ENCODE results near the gene PTGIS.
"Not testable (repeated sequence)": the region's sequence is repeated elsewhere in the genome, so short reads cannot be mapped to it uniquely, and the experiment has no call there.

The PTGIS gene
- total RNA-seq, result 0 reads per million in 2 donors

DNA sequence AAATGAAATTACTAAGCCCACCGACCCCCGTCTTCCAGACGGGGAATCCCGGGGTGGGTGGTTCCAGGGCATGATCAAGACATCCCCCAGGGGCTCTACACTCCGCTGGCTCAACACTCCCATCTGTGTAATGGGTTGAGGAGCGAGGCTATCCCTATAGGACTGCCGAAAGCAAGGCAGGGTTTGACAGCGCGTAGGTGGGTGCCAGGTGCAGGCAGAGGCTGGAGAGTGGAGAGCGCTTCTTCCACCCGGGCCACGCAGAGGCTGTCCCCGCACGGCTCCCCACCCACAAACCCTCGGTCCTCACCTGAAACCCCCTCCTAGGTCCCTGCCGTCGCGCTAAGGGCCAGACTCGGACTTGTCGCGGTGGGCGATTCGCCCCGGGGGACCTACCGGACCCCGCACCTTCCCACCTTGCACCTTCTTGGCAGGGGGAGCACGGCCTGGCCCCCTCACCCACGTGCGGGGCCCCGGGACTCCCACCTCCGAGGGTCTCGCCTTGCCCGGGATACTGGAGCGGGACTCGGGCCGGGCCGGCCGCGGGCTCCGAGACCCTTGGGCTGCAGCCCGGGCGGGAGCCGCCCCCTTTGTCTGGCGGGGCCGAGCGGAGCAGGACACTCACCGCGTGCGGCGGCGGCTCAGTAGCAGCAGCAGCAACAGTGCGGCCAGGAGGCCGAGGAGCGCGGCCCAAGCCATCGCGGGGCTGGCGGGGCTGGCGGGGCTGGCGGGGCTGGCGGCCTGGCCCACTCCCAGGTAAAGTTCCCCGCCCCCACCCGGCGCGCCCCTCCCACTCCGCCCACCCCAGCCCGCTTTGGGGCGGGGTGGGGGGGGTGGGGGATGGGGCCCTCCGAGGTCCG, at the start of gene PTGIS:
Gene PTGIS (minus strand): TSS at position 717 of the 857 bp plus-strand sequence. CDS start 21 bp downstream, at position 696.
- DNase-seq, result no peak

DNA sequence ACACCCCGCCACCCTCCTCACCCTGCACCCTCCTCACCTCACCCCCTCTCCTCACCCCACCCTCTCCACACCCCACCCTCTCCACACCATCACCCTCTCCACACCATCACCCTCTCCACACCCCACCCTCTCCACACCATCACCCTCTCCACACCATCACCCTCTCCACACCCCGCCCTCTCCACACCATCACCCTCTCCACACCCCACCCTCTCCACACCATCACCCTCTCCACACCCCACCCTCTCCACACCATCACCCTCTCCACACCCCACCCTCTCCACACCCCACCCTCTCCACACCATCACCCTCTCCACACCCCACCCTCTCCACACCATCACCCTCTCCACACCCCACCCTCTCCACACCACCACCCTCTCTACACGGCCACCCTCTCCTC, 49.5 kb upstream of the PTGIS start:
- not testable (repeated sequence) for DNase-seq

DNA sequence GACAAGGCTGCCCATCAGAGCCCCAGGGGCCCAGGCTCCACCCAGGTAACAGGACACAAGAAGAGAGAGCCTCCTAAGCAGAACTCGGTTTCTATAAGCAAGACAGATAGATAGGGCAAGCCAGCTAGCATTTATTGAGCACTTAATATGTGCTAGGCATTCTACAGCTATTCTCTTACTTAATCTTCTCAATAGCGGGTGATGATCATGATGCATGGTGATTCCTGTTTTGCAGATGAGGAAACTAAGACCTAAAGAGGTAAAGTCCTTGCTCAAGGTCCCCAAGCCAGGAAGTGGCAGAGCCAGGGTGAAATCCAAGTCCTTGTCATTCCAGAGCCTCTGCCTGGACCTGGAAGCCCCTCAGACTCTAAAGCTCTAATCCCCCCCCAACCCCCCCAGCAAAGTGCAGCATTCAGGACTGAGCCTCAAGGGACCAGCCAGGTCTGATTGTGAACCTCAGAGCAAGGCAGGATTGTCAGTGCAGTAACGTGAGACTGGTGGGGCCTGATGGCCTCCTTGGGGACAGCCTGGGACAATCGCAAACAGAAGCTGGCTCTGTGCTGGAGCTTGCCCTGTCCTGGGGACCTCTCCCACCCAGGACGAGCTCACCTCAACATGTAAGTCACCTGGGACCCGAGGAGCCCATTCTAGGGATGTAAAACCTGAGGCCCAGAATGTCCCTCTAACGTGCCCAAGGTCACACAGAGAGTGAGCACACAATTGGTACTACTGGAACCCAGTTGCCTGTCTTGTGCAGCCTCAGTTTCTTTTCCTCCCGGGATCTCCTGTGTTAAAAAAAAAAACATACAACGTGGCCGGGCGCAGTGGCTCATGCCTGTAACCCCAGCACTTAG, 48.4 kb upstream of the PTGIS start:
- DNase-seq, result no peak

GRCh38 chr20:49615401-49616153, 47.6 kb upstream of the PTGIS start:
- no peak for DNase-seq

GRCh38 chr20:49615051-49615400, 47.1 kb upstream of the PTGIS start:
- DNase-seq, result not testable (repeated sequence)

DNA sequence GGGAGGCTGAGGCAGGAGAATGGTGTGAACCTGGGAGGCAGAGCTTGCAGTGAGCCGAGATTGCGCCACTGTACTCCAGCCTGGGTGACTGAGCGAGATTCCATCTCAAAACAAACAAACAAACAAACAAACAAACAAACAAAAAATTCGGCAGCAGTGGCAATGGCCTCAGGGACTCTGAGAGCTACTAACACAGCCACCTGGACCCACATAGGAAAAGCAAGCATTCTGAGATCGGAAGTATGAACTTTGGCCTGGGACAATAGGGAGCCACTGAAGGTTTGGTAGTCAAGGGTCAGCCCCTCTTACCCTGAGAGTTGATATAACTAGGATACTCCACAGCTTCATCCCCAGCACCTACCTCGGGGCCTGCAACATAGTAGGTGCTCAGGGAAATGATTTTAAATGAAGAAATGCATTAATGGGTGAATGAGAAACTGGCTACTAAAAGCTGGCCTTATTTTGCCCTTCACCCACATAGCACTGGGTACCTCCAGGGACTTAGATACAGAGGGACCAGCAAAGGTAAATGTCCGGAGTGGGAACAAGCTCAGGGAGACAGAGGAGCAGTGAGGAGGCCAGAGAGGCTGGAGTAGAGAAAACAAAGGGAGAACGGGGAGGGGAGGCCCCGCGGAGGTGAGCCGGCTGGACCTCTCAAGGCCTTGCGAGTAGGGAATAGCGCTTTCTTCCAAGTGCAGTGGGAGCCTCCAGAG, 46.6 kb upstream of the PTGIS start:
- no peak for DNase-seq

GRCh38 chr20:49612127-49612738, 44.3 kb upstream of the PTGIS start:
- no peak for DNase-seq

DNA sequence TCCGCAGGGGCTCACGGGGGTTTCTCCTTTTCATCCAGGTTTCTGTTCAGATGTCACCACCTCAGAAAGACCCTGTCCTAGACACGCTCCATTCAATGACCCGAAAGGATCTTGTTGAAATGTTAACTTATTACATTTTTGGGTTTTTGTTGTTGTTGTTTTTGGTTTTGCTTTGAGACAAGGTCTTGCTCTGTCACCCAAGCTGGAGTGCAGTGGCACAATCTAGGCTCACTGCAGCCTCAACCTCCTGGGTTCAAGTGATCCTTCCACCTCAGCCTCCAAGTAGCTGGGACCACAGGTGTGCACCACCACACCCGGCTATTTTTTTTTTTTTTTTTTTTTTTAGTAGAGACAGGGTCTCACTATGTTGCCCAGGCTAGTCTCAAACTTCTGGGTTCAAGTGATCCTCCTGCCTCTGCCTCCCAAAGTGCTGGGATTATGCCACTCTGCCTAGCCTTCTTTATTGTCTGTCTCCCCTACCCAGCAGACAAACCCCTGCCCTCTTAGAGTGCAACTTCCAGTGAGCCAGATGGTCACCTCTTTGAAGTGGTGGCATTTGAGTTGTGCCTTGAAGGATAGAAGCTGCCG, 43.7 kb upstream of the PTGIS start:
- DNase-seq, result not testable (repeated sequence)

DNA sequence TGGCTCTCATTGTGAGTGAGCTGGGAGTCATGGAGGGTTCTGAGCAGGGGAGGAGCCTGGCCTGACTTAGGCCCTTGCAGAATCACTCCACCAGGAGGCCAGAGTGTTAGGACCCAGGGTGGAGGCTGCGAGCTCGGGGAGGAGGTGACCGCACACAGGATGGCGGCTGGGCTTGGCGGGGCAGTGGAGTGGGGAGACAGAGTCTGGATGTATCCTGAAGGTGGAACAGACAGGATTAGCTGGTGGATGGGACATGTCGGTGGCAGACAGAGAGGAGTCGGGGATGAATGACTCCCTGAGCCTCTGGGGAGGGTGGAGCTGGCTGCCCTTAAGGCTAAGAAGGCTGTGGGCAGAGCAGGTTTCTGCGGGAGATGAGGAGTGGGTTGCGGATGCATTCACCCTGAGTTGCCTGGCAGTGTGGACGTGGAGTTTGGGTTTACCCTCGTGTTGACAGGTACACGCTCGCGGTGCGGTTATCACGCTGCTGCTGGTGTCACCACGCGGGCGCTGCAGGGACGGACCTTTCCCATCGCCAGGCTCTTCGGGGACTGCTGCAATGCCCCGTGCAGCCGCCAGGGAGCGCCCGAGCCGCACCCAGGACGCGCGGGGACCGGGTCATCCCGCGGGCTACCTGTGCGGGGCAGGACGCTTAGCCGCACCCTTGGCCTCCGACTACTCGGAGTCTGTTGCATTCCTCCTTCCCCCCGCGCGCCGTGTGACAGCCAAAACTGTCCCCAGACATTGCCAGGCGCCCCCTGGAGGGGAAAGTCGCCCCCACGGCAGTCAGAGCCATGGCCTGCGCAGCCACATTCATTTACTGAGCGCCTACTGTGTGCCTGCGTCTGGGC, 43.0 kb upstream of the PTGIS start:
- DNase-seq, result peak; percentile 64

GRCh38 chr20:49608752-49609670, 41.1 kb upstream of the PTGIS start:
- peak; percentile 67 for DNase-seq

DNA sequence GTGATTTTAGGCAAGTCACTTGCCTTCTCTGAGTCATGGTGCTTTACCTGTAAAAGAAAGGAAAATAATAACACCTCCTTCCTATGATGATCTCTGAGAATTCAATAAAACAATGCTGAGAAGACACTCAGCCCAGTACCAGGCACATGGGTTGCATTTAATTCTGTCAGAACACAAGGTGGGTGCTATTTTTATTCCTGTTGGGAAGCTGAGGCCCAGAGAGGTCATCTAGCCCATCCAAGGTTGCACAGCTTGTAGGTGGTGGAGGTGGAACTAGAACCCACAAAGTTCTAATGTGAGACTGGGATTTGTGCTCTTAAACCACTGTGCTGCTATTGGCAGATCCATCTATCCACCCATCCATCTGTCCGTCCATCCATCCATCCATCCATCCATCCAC, 39.6 kb upstream of the PTGIS start:
- no peak for DNase-seq

- no peak for DNase-seq
These were observed 35.3 kb upstream of the PTGIS start for GRCh38 chr20:49603209-49603627.

DNA sequence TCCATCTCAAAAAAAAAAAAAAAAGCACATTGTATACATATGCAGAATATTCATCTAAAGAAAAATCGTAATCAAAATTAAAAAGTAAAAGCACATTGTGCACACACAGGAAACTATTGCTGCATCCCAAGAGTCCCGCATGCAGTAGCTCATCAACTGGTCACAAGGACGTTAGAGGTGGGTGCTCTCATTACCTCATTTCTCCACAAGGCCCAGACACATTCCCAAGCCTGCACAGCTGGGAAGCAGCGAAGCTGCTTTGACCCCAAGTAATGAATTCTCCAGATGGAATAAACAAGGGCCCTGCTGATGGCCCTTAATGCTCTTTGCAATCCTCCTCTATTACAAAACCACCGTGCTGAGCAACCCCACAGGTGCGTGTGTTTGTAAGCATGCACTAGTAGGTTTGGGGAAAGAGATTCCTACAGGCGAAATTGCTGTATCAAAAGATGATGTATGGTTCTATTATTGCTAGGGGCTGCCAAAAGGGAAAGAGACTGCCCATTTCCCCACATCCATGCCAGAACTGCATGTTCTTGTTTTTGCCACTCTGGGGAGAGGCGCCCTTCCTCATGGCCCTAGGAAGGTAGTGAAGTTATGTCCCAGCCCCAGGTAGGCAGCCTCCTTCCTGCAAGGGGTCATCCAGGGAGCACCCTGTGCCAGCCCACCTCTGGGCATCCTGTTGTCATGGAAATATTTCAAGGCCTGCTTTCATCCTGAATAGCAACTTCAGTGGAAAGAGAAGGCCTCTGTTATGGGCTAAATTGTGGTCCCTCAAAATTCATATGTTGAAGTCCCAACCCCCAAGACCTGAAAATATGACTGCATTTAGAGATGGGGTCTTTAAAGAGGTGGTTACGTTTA, 34.6 kb upstream of the PTGIS start:
- DNase-seq, result no peak

DNA sequence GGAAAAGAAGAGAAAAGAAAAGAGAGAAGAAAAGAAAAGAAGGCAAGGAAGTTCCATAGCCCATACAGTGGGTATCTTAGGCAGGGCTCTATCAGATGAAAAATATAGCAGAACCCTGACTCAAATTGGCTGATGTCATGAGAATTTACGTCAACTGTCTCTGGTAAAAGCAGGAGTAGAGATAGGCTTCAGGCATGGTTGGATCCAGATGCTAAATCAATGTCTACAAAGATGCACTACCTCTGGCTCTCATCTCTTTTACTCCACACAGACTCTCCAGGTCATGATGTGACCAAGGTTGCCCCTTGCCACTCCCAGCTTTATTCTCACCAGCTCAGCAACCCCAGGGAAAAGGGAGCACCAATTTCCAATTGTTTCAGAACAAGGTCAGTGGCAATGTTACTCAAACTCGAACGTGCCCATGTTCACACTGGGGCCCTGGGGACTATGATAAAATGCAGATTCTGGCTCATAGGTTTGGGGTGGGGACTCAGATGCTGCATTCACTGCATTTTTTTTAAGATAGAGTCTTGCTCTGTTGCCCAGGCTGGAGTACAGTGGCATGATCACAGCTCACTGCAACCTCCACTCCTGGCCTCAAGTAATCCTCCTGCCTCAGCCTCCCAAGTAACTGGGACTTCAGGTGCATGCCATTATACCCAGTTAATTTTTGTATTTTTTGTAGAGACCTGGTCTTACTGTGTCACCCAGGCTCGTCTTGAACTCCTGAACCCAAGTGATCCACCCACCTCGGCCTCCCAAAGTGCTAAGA, 33.4 kb upstream of the PTGIS start:
- DNase-seq, result no peak

DNA sequence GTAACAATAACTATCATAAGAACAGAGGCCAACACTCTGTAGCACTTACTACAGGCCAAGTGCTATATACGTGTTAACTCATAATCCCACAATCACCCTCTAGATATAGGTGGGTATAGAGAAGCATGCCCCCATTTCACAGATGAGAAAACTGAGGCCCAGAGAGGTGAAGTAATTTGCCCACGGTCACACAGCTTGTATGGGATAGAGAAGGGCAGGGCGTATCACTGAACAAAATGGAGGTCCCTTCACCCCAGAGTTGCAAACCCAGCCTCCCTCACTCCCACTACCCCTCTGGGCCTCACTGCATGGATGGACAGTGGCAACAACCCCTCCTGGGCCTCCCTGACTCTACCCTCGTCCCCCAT, 31.8 kb upstream of the PTGIS start:
- DNase-seq, result no peak

GRCh38 chr20:49597825-49598395, 30.0 kb upstream of the PTGIS start:
- no peak for DNase-seq

All from T-helper 9 cell (primary cell).